ENCODE results near the gene SBK3.
"Not testable (repeated sequence)": the region's sequence is repeated elsewhere in the genome, so short reads cannot be mapped to it uniquely, and the experiment has no call there.

Gene SBK3

DNA sequence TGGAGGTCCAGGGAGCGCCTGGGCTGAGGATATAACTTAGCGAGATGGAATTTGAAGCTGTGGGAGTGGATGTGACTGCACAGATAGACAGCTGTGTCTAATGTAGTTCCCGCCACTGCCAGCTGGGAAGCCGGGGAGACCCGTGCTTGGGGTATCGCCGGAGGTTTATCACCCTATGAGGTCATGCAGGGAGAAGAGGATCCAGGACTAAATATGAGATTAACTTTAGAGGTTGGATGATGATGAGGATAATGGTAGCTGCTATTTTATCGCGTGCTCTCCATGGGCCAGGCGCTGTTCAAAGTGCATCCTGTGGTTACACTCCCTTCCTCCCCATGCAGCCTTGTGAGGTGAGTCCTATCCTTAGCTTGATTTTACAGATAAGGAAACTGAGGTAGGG is 37.2 kb downstream of the SBK3 start:
- no peak for DNase-seq

DNA sequence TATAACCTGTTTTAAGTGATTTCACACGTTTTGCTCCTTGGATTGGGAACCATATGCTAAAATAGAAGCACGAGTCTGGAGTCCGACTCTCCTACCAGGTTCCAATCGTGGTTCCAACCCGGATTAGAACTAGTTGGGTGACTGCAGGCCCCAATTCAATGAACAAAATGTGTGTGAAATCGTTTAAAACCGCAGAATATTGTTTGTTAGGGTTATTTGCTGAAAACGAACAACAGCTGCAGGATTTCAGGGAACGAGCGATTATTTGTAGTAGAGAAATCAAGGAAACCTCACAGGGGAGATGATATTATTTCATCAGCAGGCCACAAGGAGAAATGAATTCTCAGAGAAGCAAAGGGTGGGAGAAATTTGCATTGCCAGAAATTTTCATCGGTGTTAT is 40.4 kb downstream of the SBK3 start:
- DNase-seq, result no peak

GRCh38 chr19:55504252-55504603 is 41.1 kb downstream of the SBK3 start:
- DNase-seq, result no peak

DNA sequence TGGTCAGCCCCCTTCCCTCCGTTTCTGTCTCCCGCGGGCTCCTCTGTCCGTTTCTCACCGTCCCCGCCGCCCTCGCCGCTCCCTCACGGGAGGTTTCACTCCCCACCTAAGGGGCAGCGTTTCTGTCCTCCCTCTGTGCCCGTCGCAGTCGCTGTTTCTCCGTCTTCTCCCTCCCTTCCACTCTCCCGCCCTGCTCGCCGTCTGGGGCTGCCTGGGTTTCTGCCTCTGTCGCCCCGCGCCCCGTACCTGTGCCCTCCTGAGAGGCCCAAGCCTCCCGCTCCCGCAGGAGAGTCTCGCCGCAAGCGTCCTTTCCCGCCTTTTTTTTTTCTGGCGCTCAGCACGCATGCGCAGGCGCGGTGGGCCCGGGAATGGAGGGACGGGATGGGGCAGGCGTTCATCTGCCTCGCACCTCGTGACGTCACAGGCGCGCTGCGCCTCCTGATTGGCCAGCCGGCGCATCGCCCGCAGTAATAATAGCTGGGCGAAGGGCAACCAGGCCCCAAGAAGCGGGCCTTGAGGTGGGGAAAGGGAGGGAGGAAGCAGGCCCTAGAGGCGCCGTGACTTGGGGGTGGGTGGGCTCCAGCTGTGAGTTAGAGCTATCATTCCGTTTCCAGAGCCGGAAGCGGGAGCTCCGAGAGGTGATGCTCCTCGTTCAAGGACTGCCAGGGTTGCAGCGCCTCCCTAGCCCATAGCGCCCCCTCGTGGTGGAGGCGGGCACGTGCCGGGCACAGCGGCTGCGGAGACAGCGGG is 41.7 kb downstream of the SBK3 start:
- peak; percentile 85 for DNase-seq

DNA sequence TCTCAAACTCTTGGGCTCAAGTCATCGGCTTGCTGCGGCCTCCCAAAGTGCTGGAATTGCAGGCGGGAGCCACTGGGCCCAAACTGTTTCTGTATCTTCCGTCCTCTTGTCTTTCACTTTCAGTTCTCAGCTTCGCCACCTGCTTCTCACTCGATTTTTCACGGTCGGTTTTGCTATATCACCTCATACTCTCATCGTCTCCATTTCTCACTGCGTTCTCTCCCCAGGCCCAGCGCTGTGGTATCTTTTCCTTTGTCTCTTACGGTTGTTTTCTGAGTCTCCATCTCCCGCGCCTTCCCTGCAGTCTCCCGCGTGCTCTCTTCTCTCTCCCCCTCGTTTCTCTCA is 42.2 kb downstream of the SBK3 start:
- no peak for DNase-seq

DNA sequence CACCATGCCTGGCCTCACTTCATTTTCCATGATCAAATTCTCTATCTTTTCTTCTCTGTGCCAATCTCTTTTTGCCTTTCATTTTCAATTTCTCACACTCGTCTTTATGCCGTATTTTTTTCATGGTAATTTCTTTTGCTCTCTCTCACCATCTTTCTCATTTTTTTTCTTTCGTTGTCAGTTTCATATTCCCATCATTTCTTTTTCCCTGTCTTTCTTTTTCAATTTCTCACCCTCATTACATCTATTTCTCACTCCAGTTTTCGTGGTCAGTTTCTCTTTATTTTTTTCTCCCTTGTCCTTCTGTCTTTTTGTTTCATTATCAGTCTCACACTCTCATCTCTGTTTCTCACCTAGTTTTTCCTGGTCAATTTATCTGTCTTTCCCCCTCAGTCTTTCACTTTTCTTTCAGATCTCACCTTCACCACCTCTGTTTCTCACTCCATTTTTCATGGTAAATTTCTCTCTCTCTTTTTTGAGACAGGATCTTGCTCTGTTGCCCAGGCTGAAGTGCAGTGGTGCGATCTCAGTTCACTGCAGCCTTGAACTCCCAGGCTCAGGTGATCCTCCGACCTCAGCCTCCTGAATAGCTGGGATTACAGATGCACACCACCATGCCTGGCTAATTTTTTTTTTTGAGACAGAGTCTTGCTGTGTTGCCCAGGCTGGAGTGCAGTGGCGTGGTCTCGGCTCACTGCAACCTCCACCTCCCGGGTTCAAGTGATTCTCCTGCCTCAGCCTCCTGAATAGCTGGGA is 43.0 kb downstream of the SBK3 start:
- no peak for DNase-seq

- no peak for DNase-seq
Measured at GRCh38 chr19:55500368-55500952, 44.9 kb downstream of the SBK3 start.

DNA sequence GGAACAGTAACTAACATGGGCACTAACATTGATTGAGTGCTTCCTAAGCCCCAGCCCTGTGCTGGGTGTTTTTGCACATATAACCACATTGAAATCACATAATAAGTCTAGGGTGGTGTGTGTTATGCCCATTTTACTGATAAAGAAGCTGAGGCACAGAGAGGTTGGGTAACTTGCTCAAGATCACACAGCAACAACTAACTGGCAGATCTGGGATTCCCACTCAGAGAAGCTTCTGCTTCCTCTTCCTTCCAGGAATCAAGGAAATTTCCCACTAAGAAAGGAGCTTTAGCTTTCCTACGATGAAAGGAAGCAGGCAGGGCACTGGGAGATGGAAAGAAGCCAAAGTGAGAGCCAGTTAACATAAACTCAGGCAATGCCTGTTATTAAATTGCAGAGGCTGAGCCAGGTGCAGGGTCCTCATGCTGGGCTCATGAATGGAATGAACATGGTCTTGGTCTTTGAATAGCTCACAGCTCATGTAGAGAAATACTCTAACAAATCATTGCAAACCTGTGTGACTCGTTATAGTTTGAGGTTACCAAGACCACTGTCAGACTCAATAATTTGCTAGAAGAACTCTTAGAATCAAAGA is 47.0 kb downstream of the SBK3 start:
- no peak for DNase-seq

DNA sequence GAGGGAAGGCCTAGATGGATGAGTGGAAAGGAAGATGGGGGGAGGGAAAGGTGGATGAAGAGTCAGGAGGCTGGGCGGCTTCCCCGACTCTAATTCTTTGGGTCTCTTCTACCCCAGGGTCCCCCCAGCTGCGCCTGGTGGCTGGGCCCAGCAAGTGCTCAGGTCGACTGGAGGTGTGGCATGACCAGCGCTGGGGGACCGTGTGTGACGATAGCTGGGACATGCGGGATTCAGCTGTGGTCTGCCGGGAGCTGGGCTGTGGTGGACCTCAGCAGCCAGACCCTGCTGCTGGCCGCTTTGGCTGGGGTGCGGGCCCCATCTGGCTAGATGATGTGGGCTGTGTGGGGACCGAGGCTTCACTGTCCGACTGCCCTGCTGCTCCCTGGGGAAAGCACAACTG is 47.6 kb downstream of the SBK3 start:
- no peak for DNase-seq

DNA sequence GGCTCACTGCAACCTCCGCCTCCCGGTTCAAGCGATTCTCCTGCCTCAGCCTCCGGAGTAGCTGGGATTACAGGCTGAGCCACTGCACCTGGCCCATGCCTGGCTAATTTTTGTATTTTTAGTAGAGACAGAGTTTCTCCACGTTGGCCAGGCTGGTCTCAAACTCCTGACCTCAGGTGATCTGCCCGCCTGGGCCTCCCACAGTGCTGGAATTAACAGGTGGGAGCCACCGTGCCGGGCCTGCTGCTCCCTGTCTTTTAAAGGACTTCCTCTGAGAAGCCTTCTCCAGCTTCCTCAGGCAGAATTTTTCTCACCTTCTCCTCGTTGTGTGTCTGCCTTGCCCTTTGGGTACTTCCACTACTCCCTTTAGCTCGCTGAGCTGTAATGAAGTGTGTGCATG is 48.5 kb downstream of the SBK3 start:
- DNase-seq, result not testable (repeated sequence)

DNA sequence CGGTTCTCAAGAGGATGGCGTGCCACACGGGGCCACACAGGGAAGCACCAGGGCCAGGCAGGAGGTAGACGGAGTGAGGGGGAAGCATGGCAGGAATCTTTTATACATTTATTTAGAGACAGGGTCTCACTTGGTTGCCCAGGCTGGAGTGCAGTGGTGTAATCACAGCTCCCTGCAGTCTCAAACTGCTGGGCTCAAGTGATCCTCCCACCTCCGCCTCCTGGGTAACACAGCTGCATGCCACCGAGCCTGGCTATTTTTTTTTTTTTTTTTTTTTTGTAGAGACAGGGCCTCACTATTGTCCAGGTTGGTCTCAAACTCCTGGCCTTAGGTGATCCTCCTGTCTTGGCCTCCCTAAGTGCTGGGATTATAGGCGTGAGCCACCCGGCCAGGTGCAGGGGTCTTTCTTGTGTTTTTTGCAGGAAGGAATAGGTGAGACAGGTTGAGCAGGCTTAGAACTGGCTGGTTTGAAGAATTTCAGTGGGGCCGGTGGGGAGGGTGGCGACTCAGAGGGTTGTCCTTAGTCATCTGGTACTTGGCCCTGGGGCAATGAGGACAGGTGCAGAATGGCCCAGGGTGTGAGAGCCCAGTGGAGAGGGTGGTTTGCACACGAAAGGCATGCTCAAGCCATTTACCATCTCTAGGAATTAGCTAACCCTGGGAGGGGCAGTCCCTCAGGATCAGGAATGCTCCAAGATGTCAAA is 49.5 kb downstream of the SBK3 start:
- no peak for DNase-seq

- no peak for DNase-seq
Measured at GRCh38 chr19:55494172-55494761, 51.1 kb downstream of the SBK3 start.

DNA sequence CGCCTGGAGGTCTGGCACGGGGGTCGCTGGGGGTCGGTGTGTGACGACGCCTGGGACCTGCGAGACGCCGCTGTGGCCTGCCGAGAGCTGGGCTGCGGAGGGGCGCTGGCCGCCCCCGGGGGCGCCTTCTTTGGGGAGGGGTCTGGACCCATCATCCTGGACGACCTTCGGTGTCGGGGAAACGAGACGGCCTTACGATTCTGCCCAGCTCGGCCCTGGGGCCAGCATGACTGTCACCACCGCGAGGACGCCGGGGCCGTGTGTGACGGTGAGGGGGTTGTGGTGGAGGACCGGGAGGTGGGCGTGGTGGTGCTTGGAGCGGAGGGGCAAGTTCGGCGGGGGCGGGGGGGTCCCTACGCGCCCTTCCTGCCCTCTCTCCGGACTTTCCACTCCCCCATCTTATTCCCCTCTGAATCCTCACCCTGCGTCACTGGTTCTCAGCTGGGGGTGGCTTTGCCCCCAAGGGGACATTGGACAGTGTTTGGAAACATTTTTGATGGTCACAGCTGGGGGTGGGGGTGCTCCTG is 51.6 kb downstream of the SBK3 start:
- no peak for DNase-seq

DNA sequence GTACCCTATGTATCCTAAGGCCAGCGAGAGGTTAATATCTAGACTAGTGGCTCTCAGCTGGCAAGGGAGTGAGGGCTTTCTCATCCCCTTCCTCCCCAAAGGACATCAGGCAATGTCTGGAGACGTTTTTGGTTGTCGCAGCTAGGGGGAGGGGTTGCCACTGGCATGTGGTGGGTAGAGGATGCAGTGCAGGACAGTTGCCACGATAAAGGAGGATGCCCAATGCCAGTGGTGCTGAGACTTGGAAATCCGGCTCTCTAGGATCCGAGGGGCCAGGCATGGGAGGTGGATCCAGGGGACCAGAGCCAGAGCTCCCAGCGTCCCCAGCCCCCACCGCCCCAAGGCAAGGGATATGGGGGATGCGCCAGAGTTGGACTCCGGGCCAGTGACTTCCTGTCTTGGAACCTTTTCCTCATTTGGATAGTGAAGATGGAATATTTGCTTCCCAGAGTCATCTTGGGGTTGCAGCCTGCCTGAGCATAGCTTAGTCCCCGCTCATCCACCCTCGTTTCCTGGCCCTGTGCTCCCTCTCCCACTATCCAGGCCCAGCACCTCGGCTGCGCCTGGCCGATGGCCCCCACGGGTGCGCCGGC is 52.2 kb downstream of the SBK3 start:
- DNase-seq, result no peak

GRCh38 chr19:55492362-55492944 is 52.9 kb downstream of the SBK3 start:
- no peak for DNase-seq

GRCh38 chr19:55491546-55492360 is 53.6 kb downstream of the SBK3 start:
- no peak for DNase-seq

All from T1000 (cell line).